Right lobe of liver (tissue), 6 donors: ENCODE data around the gene GYS2. TPM values are rescaled to one million over a fixed set of nuclear protein-coding genes. Genes with fewer than 3 reads are reported as not detected.

Experiments
- ATAC-seq, 4 donors: fragments of 200-7000 bp; cut with Tn5 transposase; one replicate each; pipeline ENCODE4 v1.9.1; 2020; ENCODE audit warnings: mild to moderate bottlenecking in 4 of 4, moderate library complexity in 4 of 4
- DNase-seq, 3 donors: peaks; one replicate each; pipeline ENCODE4 v3.0.0-alpha.2; 2020
- H3K27ac ChIP-seq, 3 donors: fragments of 200-600 bp; one replicate each; pipeline ENCODE4 v1.8.0; 2022
- H3K27me3 ChIP-seq, 2 donors: fragments of 200-600 bp; one replicate each; pipeline ENCODE4 v1.8.0; 2022
- H3K36me3 ChIP-seq, 4 donors: fragments of 200-600 bp; sonication (generic) in 1 of 4; one replicate each; pipeline versions ENCODE4 v1.5.1 to v1.8.0; 2017 to 2022; ENCODE audit warnings: control low read depth in 1 of 4
- H3K4me1 ChIP-seq, 4 donors: fragments of 200-600 bp; sonication (generic) in 1 of 4; one replicate each; pipeline versions ENCODE4 v1.5.1 to v1.8.0; 2017 to 2022; ENCODE audit warnings: control low read depth in 1 of 4
- H3K4me3 ChIP-seq, 3 donors: fragments of 200-600 bp; one replicate each; pipeline ENCODE4 v1.8.0; 2022
- H3K9me3 ChIP-seq, 4 donors: fragments of 200-600 bp; sonication (generic) in 1 of 4; one replicate each; pipeline versions ENCODE4 v1.5.1 to v1.8.0; 2017 to 2022; ENCODE audit warnings: control low read depth in 1 of 4
- POLR2A ChIP-seq: fragments of 450-650 bp; IDR thresholded peaks from one replicate; pipeline ENCODE4 v1.6.1; 2017; ENCODE audit warnings: antibody characterized with exemption, mild to moderate bottlenecking
- WGBS: methylation state at CpG from one replicate; pipeline ENCODE4 v1.1.6; 2018; ENCODE audit warnings: low coverage, low lambda C conversion rate; ENCODE audit not compliant: insufficient coverage; ENCODE audit errors: missing lambda C conversion rate; 5-methylcytosine and 5-hydroxymethylcytosine counted together
- intact Hi-C, 2 donors: fragments of 100-400 bp; cut with DNase I; formaldehyde crosslinking; loops; one replicate each; pipeline versions ENCODE4 v1.11.2 to v1.14.1; 2022
- total RNA-seq, 6 experiments: library from RNA; depleted of rRNA in 2 of 6; stranded (reverse); fragments of >200 nt in 2 of 6; fragmentation: NEBNext Ultra II Directional in 3 of 6; extraction: Animal tissue kit (Norgen Biotek cat#: 25700) in 3 of 6; gene quantifications; one replicate each; pipeline versions ENCODE4 v1.1.0 to v1.2.4, GENCODE V29; 2016 to 2023
- TF ChIP-seq, protein P1 (sequence below), 4 donors: fragments of 200-600 bp in 3 of 4; fragments of 450-650 bp in 1 of 4; IDR thresholded peaks; one replicate each; pipeline versions ENCODE4 v1.5.1 to v1.8.0; 2016 to 2022; ENCODE audit warnings: antibody characterized with exemption in 4 of 4, mild to moderate bottlenecking in 2 of 4
- donor health status: DM: no; HTN: yes; CAD: no.
- donor health status: DM: no; HTN: no; CAD: no.
- donor health status: DM: no; HTN: no; CAD: no.
- donor health status: DM: no; HTN: yes; CAD: no.
- donor health status: DM: no; HTN: yes; CAD: no.

The GYS2 gene
- total RNA-seq, 6 experiments from 2014 or later, result 28.4 to 72.4 (median 47.1) TPM

DNA sequence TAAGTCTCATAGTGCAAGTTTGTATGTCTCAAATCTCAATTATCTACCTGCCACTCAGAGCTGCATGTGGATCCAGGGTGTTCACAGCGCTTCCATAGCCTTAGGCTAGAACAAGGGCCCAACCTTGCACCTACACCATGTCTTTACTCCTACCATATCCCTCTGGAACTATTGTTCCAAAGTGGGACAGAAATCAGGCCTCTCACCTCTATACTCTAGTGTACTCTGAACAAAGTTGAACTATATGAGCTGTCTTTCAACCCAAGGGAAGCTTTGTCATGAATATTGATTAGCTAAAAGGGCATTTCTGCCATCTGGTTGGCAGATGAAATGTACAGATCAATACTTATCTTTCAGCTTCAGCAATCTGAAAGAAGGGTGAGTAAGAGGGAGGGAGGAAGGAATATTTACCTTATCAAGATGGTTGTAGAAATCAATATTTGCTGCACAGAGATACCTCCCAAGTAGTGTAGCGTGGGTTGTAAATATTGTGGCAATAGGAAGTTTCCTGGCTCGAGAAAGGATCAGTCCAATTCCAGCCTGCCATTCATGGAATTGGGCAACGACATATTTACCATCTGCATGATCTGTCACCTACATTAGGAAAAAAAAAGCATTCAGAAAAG is 30.8 kb downstream of the GYS2 start:
- ATAC-seq (peak in 3 of 4 donors; percentile 35 to 72 (median 40)), DNase-seq (no peak)
- TF ChIP-seq, protein P1, sequence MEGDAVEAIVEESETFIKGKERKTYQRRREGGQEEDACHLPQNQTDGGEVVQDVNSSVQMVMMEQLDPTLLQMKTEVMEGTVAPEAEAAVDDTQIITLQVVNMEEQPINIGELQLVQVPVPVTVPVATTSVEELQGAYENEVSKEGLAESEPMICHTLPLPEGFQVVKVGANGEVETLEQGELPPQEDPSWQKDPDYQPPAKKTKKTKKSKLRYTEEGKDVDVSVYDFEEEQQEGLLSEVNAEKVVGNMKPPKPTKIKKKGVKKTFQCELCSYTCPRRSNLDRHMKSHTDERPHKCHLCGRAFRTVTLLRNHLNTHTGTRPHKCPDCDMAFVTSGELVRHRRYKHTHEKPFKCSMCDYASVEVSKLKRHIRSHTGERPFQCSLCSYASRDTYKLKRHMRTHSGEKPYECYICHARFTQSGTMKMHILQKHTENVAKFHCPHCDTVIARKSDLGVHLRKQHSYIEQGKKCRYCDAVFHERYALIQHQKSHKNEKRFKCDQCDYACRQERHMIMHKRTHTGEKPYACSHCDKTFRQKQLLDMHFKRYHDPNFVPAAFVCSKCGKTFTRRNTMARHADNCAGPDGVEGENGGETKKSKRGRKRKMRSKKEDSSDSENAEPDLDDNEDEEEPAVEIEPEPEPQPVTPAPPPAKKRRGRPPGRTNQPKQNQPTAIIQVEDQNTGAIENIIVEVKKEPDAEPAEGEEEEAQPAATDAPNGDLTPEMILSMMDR (IDR thresholded peaks at IDR 0.05), result no peak
- TF ChIP-seq POLR2A, result no peak
- intact Hi-C loops, result no loop called here
- Histone ChIP-seq H3K27me3 (no peaks in the 10 kb centered on the region), H3K9me3 (no peaks in the 10 kb centered on the region), H3K36me3 (no peaks in the 10 kb centered on the region), H3K27ac (no peak overlapping the region), H3K4me3 (no peak overlapping the region), H3K4me1 (peaks cover 0 to 23% (median 0%) of the 10 kb centered on the region in 4 donors)
- 43% methylated on average over 4 of the region's 4 CpGs for WGBS

DNA sequence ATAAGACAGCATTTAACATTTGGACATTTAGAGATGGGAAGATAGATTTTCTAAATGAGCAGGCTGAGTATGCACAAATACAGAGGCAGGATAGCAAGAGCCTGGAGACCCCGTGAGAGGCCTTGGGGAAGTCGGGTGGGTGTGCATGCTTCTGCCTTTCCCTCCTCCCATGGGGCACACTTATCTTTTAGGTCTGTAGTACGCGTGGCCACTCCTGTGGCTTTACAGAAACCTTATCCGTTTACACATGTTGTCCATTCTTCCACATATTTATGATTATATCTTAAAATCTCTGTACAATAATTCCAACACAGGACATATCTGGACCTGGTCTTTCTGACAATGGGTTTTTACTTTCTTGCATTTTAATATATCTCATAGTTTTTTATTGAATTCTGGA is 33.6 kb downstream of the GYS2 start:
- TF ChIP-seq, protein P1 (IDR thresholded peaks at IDR 0.05), result no peak
- TF ChIP-seq POLR2A, result no peak
- H3K27me3 ChIP-seq, result no peaks in the 10 kb centered on the region
- DNase-seq (no peak), ATAC-seq (no peak)
- 88% methylated on average over 3 of the region's 5 CpGs for WGBS
- no peak overlapping the region for H3K27ac ChIP-seq
- peaks cover 0 to 19% (median 5%) of the 10 kb centered on the region in 4 donors for H3K4me1 ChIP-seq
- H3K36me3 ChIP-seq, result no peaks in the 10 kb centered on the region
- no peak overlapping the region for H3K4me3 ChIP-seq
- no peaks in the 10 kb centered on the region for H3K9me3 ChIP-seq
- intact Hi-C loops, result no loop called here

DNA sequence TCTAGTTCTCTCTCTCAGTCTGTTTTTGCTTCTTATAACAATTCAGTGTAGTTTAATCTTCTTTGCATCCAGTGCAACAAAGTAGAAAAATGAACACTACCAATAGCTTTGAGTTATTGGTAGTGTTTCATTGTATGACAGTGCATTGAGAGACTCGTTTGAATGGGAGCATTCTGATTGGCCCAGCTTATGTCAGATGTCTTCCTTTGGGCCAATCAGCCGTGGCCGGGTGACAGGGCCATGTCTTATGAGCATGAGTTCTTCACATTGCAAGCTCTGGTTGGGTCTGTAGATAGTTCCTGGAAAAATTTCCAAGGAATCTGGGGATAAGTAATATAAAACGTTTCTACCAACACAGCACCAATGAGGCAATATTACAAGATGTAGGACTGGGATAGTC is 36.5 kb downstream of the GYS2 start:
- H3K27me3 ChIP-seq, result no peaks in the 10 kb centered on the region
- no peak for ATAC-seq
- no peak for DNase-seq
- peaks cover 0 to 35% (median 12%) of the 10 kb centered on the region in 4 donors for H3K4me1 ChIP-seq
- no peaks in the 10 kb centered on the region for H3K36me3 ChIP-seq
- 80% methylated on average over 2 of the region's 4 CpGs for WGBS
- TF ChIP-seq POLR2A, result no peak
- TF ChIP-seq, protein P1 (IDR thresholded peaks at IDR 0.05), result no peak
- no peak overlapping the region for H3K27ac ChIP-seq
- H3K9me3 ChIP-seq, result no peaks in the 10 kb centered on the region
- intact Hi-C loops, result no loop called here
- no peak overlapping the region for H3K4me3 ChIP-seq

DNA sequence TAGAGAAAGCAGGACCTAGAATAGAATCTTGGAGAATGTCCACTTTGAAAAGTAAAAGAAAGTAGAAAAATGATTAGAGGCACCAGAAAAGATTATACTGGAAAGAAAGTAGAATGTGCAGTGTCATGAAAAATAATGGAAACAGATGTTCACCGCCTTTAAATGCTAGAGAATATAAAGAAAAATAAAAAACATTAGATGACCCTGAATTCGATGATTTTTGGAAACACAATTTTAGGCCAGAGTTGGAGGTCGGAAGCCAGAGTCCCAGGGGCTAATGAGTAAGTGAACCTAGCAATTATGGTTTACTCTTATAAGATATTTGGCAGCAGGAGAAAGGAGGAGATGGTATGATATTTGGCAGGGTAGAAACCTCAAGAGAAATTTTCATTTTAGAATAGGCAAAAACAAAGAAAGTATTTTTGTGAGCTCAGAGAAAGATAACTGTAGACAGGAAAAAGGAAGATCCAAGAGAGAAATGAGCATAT is 37.7 kb downstream of the GYS2 start:
- WGBS, result 55% methylated on average over 3 of the region's 3 CpGs
- Histone ChIP-seq H3K27me3 (no peaks in the 10 kb centered on the region), H3K36me3 (no peaks in the 10 kb centered on the region), H3K27ac (peak overlapping the region in 2 of 3 donors; percentile 82 to 86), H3K9me3 (no peaks in the 10 kb centered on the region), H3K4me3 (no peak overlapping the region), H3K4me1 (peaks cover 0 to 35% (median 14%) of the 10 kb centered on the region in 4 donors)
- DNase-seq (no peak), ATAC-seq (no peak)
- TF ChIP-seq, protein P1 (IDR thresholded peaks at IDR 0.05), result no peak
- no peak for TF ChIP-seq POLR2A
- intact Hi-C loops, result no loop called here
